A549 (cell line): Measurements from ENCODE around the gene CHADL. TPM values are rescaled to one million over a fixed set of nuclear protein-coding genes. Genes with fewer than 3 reads are reported as not detected.

Experiments
- ATAC-seq, 2 experiments: fragments of 200-7000 bp in 1 of 2; fragments of >200 bp in 1 of 2; cut with Nextera tagmentation in 1 of 2; cut with Tn5 transposase in 1 of 2; 3 replicates each; pipeline versions ENCODE4 v1.8.0 to v1.9.1; 2018 to 2020; ENCODE audit warnings: mild to moderate bottlenecking in 1 of 2, moderate library complexity in 1 of 2
- CTCF ChIA-PET: fragments of 300-600 bp; sonication (Branson Sonifier 250); formaldehyde crosslinking; extraction: SDS; loops from one replicate; lab custom pipeline; 2021; ENCODE audit warnings: antibody characterized with exemption, inconsistent platforms; lab: Yijun Ruan, JAX
- POLR2A ChIA-PET: fragments of 350-600 bp; formaldehyde crosslinking; extraction: SDS; loops from one replicate; lab custom pipeline; 2021; ENCODE audit warnings: antibody characterized with exemption, inconsistent platforms; lab: Yijun Ruan, JAX
- DNase-seq, 2 experiments: peaks; one replicate each; pipeline versions ENCODE4 v3.0.0 to v3.0.0-alpha.2; 2011 to 2016; ENCODE audit warnings: low read depth in 1 of 2, low spot score in 1 of 2
- FAIRE-seq: peaks from 2 replicates; lab custom pipeline; 2011; peaks lifted over from hg19 to GRCh38; lab: Jason Lieb, UNC
- H3K27ac ChIP-seq, 2 experiments: fragments of >200 bp; sonication (Bioruptor Twin); formaldehyde crosslinking; 3 replicates each; pipeline ENCODE4 v1.5.1; 2016 to 2017
- H3K4me1 ChIP-seq: fragments of >200 bp; sonication (Bioruptor Twin); formaldehyde crosslinking; 3 replicates; pipeline ENCODE4 v1.6.1; 2016
- H3K4me2 ChIP-seq: fragments of >200 bp; sonication (Bioruptor Twin); formaldehyde crosslinking; 3 replicates; pipeline ENCODE4 v1.6.1; 2016
- H3K4me3 ChIP-seq: fragments of >200 bp; sonication (Bioruptor Twin); formaldehyde crosslinking; 3 replicates; pipeline ENCODE4 v1.5.1; 2016
- H3K9me3 ChIP-seq: fragments of >200 bp; sonication (Bioruptor Twin); formaldehyde crosslinking; 3 replicates; pipeline ENCODE4 v1.6.1; 2016
- BHLHE40 ChIP-seq: IDR thresholded peaks from 2 replicates; pipeline ENCODE4 v1.6.1; 2012; ENCODE audit warnings: low read depth, low read length, inconsistent platforms
- CBX2 ChIP-seq: fragments of 200-600 bp; sonication (generic); IDR thresholded peaks from 2 replicates; pipeline ENCODE4 v1.6.1; 2016; ENCODE audit warnings: low read depth, mild to moderate bottlenecking, borderline replicate concordance
- CEBPB ChIP-seq, 2 experiments: fragments of >200 bp in 1 of 2; sonication (Bioruptor Twin) in 1 of 2; formaldehyde crosslinking in 1 of 2; IDR thresholded peaks; 2 replicates each; pipeline ENCODE4 v1.6.1; 2012 to 2016
- CHD2 ChIP-seq: fragments of 150-350 bp; IDR thresholded peaks from 2 replicates; pipeline ENCODE4 v1.6.1; 2014; ENCODE audit warnings: low read length; ENCODE audit not compliant: partially characterized antibody
- EHF ChIP-seq: fragments of 250-450 bp; sonication (Bioruptor Pico); IDR thresholded peaks from 2 replicates; pipeline ENCODE4 v1.5.0; 2020; ENCODE audit warnings: mild to moderate bottlenecking
- EHMT2 ChIP-seq: fragments of 200-600 bp; sonication (generic); IDR thresholded peaks from 2 replicates; pipeline ENCODE4 v1.6.1; 2016; ENCODE audit warnings: antibody characterized with exemption, low read depth, mild to moderate bottlenecking, moderate library complexity
- EP300 ChIP-seq, 2 experiments: fragments of >200 bp; sonication (Bioruptor Twin); formaldehyde crosslinking; IDR thresholded peaks; 2 replicates in 1 of 2; 3 replicates in 1 of 2; pipeline ENCODE4 v1.6.1; 2016 to 2017
- ESRRA ChIP-seq: fragments of 150-350 bp; IDR thresholded peaks from 2 replicates; pipeline ENCODE4 v1.6.1; 2014; ENCODE audit warnings: mild to moderate bottlenecking, low read length, borderline replicate concordance
- FOSL2 ChIP-seq, 2 experiments: fragments of 450-650 bp in 1 of 2; fragments of >200 bp in 1 of 2; sonication (Bioruptor Twin) in 1 of 2; formaldehyde crosslinking; IDR thresholded peaks; 2 replicates each; pipeline versions ENCODE4 v1.5.0 to v1.6.1; 2016 to 2020; ENCODE audit warnings: mild to moderate bottlenecking in 1 of 2, moderate library complexity in 1 of 2
- GATA3 ChIP-seq: IDR thresholded peaks from 2 replicates; pipeline ENCODE4 v1.6.1; 2012; ENCODE audit warnings: borderline replicate concordance
- HDAC2 ChIP-seq: fragments of 200-600 bp; sonication (generic); IDR thresholded peaks from 2 replicates; pipeline ENCODE4 v1.6.1; 2016
- HEYL ChIP-seq: fragments of 250-450 bp; sonication (Bioruptor Pico); IDR thresholded peaks from 2 replicates; pipeline ENCODE4 v1.8.0; 2021; ENCODE audit warnings: mild to moderate bottlenecking, moderate library complexity
- HOXA7 ChIP-seq: fragments of 250-450 bp; sonication (Bioruptor Pico); IDR thresholded peaks from 2 replicates; pipeline ENCODE4 v1.5.0; 2020; ENCODE audit warnings: mild to moderate bottlenecking, moderate library complexity
- HOXB13 ChIP-seq: fragments of 250-450 bp; sonication (Bioruptor Pico); IDR thresholded peaks from 2 replicates; pipeline ENCODE4 v1.5.0; 2020; ENCODE audit warnings: low read depth, mild to moderate bottlenecking, moderate library complexity
- HOXB5 ChIP-seq: fragments of 250-450 bp; sonication (Bioruptor Pico); IDR thresholded peaks from 2 replicates; pipeline ENCODE4 v1.5.0; 2020; ENCODE audit warnings: mild to moderate bottlenecking, moderate library complexity
- JUN ChIP-seq, 2 experiments: fragments of >200 bp; sonication (Bioruptor Twin); formaldehyde crosslinking; IDR thresholded peaks; 2 replicates in 1 of 2; 3 replicates in 1 of 2; pipeline ENCODE4 v1.6.1; 2016 to 2017
- JUNB ChIP-seq: fragments of >200 bp; sonication (Bioruptor Twin); formaldehyde crosslinking; IDR thresholded peaks from 2 replicates; pipeline ENCODE4 v1.6.1; 2016
- KDM5A ChIP-seq: fragments of 200-600 bp; sonication (generic); IDR thresholded peaks from 2 replicates; pipeline ENCODE4 v1.6.1; 2016; ENCODE audit warnings: antibody characterized with exemption, mild to moderate bottlenecking
- MAFK ChIP-seq: fragments of 450-650 bp; IDR thresholded peaks from 2 replicates; pipeline ENCODE4 v1.6.1; 2014; ENCODE audit not compliant: partially characterized antibody
- MAZ ChIP-seq: fragments of 150-350 bp; IDR thresholded peaks from 2 replicates; pipeline ENCODE4 v1.6.1; 2014; ENCODE audit warnings: antibody characterized with exemption, low read depth, low read length, borderline replicate concordance
- MYC ChIP-seq: IDR thresholded peaks from 2 replicates; pipeline ENCODE4 v1.6.1; 2012; ENCODE audit warnings: mild to moderate bottlenecking, inconsistent platforms, low read length, improper control_type of control experiment, borderline replicate concordance
- NPAS2 ChIP-seq: fragments of 250-450 bp; sonication (Bioruptor Pico); IDR thresholded peaks from 2 replicates; pipeline ENCODE4 v1.8.0; 2022; ENCODE audit warnings: mild to moderate bottlenecking, moderate library complexity, borderline replicate concordance
- POLR2A ChIP-seq: IDR thresholded peaks from 2 replicates; pipeline ENCODE4 v1.6.1; 2012; ENCODE audit warnings: mild to moderate bottlenecking, low read length
- POLR2AphosphoS2 ChIP-seq: conservative IDR thresholded peaks from 2 replicates; pipeline ENCODE4 v1.6.1; 2012; ENCODE audit warnings: low read length, improper control_type of control experiment, inconsistent platforms
- SMC3 ChIP-seq: fragments of >200 bp; sonication (Bioruptor Twin); formaldehyde crosslinking; IDR thresholded peaks from 3 replicates; pipeline ENCODE4 v1.6.1; 2018; ENCODE audit warnings: inconsistent platforms
- SREBF2 ChIP-seq: fragments of 450-650 bp; IDR thresholded peaks from 2 replicates; pipeline ENCODE4 v1.6.1; 2014; ENCODE audit warnings: mild to moderate bottlenecking, moderate library complexity
- ZNF302 ChIP-seq: fragments of 250-450 bp; sonication (Bioruptor Pico); IDR thresholded peaks from 2 replicates; pipeline ENCODE4 v1.9.0; 2021; ENCODE audit warnings: inconsistent platforms, mild to moderate bottlenecking, moderate library complexity
- ZSCAN20 ChIP-seq: fragments of 250-450 bp; sonication (Bioruptor Pico); IDR thresholded peaks from 2 replicates; pipeline ENCODE4 v1.8.0; 2022; ENCODE audit warnings: mild to moderate bottlenecking, moderate library complexity
- WGBS: methylation state at CpG from one replicate; pipeline ENCODE4 v1.1.6; 2017; ENCODE audit errors: missing lambda C conversion rate; 5-methylcytosine and 5-hydroxymethylcytosine counted together
- polyA plus RNA-seq, 4 experiments: library from polyadenylated mRNA; depleted of rRNA in 3 of 4; stranded (reverse); fragments of >200 nt; fragmentation: RNase III in 1 of 4; extraction: RNeasy Plus Mini Kit Qiagen cat#74134 plus additional on column Dnase treatment in 1 of 4; gene quantifications; 2 replicates in 3 of 4; 3 replicates in 1 of 4; pipeline ENCODE4 v1.2.3, GENCODE V29; 2011 to 2017
- TF ChIP-seq, protein P1 (sequence below): fragments of >200 bp; sonication (Bioruptor Twin); formaldehyde crosslinking; IDR thresholded peaks from 3 replicates; pipeline ENCODE4 v1.6.1; 2016
- TF ChIP-seq, protein P2 (sequence below): fragments of 200-600 bp; sonication (generic); IDR thresholded peaks from 2 replicates; pipeline ENCODE4 v1.6.1; 2016; ENCODE audit warnings: antibody characterized with exemption, mild to moderate bottlenecking, moderate library complexity
- TF ChIP-seq, protein P3 (sequence below): IDR thresholded peaks from 2 replicates; pipeline ENCODE4 v1.6.1; 2012
- TF ChIP-seq, protein P4 (sequence below): IDR thresholded peaks from 2 replicates; pipeline ENCODE4 v1.6.1; 2012; ENCODE audit warnings: low read depth, borderline replicate concordance
- TF ChIP-seq, protein P5 (sequence below): fragments of 450-650 bp; IDR thresholded peaks from 2 replicates; pipeline ENCODE4 v1.6.1; 2014; ENCODE audit warnings: antibody characterized with exemption

Gene CHADL
- polyA plus RNA-seq, 2 of the 4 experiments (the other 2 are of a cell fraction) = not detected

DNA sequence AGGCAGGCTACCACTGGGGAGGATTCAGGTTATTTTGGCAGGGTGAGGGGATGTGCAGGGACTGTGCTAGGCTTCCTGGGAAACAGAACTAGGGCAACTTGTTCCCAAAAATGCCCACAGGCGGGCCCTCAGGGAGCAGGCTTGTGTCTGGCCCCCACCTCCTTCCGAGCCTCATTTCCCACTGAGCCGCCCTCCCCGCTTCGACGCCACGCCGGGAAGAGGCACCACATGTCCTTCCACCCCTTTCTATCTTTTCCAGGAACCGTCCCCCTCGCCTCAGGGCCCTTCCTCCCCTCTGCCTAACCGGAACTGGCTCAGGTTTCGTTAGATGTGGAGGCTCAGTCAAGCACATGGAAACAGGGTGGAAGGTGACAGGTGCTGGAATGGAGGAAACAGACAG lies 9.4 kb upstream of the CHADL start:
- TF ChIP-seq, protein P1, sequence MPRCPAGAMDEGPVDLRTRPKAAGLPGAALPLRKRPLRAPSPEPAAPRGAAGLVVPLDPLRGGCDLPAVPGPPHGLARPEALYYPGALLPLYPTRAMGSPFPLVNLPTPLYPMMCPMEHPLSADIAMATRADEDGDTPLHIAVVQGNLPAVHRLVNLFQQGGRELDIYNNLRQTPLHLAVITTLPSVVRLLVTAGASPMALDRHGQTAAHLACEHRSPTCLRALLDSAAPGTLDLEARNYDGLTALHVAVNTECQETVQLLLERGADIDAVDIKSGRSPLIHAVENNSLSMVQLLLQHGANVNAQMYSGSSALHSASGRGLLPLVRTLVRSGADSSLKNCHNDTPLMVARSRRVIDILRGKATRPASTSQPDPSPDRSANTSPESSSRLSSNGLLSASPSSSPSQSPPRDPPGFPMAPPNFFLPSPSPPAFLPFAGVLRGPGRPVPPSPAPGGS = no peak
- TF ChIP-seq HOXA7 (CRISPR knock-in tag) (no peak), FOSL2 (IDR thresholded peaks at IDR 0.05) (no peak), FOSL2 (CRISPR knock-in tag; IDR thresholded peaks at IDR 0.05) (no peak), JUN (IDR thresholded peaks at IDR 0.05) (no peak), HOXB13 (CRISPR knock-in tag) (no peak), JUNB (no peak), HDAC2 (no peak), EP300 (IDR thresholded peaks at IDR 0.05) (no peak), POLR2AphosphoS2 (no peak), GATA3 (no peak), BHLHE40 (no peak), POLR2A (no peak), KDM5A (no peak), NPAS2 (CRISPR knock-in tag) (no peak), HOXB5 (no peak)
- TF ChIP-seq, protein P2, sequence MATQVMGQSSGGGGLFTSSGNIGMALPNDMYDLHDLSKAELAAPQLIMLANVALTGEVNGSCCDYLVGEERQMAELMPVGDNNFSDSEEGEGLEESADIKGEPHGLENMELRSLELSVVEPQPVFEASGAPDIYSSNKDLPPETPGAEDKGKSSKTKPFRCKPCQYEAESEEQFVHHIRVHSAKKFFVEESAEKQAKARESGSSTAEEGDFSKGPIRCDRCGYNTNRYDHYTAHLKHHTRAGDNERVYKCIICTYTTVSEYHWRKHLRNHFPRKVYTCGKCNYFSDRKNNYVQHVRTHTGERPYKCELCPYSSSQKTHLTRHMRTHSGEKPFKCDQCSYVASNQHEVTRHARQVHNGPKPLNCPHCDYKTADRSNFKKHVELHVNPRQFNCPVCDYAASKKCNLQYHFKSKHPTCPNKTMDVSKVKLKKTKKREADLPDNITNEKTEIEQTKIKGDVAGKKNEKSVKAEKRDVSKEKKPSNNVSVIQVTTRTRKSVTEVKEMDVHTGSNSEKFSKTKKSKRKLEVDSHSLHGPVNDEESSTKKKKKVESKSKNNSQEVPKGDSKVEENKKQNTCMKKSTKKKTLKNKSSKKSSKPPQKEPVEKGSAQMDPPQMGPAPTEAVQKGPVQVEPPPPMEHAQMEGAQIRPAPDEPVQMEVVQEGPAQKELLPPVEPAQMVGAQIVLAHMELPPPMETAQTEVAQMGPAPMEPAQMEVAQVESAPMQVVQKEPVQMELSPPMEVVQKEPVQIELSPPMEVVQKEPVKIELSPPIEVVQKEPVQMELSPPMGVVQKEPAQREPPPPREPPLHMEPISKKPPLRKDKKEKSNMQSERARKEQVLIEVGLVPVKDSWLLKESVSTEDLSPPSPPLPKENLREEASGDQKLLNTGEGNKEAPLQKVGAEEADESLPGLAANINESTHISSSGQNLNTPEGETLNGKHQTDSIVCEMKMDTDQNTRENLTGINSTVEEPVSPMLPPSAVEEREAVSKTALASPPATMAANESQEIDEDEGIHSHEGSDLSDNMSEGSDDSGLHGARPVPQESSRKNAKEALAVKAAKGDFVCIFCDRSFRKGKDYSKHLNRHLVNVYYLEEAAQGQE = no peak
- TF ChIP-seq, protein P3, sequence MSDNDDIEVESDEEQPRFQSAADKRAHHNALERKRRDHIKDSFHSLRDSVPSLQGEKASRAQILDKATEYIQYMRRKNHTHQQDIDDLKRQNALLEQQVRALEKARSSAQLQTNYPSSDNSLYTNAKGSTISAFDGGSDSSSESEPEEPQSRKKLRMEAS = no peak
- TF ChIP-seq, protein P4, sequence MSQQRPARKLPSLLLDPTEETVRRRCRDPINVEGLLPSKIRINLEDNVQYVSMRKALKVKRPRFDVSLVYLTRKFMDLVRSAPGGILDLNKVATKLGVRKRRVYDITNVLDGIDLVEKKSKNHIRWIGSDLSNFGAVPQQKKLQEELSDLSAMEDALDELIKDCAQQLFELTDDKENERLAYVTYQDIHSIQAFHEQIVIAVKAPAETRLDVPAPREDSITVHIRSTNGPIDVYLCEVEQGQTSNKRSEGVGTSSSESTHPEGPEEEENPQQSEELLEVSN = no peak
- TF ChIP-seq, all 56 proteins: peak for 0
- DNase-seq (no peak), ATAC-seq (no peak), FAIRE-seq (no peak)
- Histone ChIP-seq H3K27ac (no peak overlapping the region), H3K4me2 (no peak overlapping the region), H3K4me3 (no peak overlapping the region), H3K9me3 (no peaks in the 10 kb centered on the region), H3K4me1 (no peaks in the 10 kb centered on the region)
- ChIA-PET CTCF (no interaction called here), POLR2A (no interaction called here)
- 97% methylated on average over 12 of the region's 12 CpGs for WGBS

DNA sequence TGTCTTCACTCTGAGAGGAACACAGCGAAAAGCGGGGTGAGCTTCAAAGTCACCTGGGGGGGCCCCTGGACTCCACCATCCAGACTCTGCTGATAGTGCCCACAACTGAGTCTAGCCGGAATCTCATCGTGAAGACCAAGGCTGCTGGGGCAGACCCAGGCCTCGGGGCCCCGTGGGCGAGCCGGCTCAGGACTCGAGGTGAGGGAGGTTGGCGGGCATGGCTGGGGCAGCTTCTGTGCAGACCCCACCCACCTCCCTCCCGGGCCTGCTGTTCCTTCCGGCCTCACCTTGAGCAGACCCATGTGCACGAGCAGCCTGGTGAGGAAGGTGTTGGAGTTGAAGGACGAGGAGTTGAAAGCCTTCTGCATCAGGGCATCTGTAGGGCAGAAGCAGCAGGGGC lies 8.7 kb upstream of the CHADL start:
- ChIA-PET POLR2A (no interaction called here), CTCF (no interaction called here)
- Histone ChIP-seq H3K27ac (no peak overlapping the region), H3K9me3 (no peaks in the 10 kb centered on the region), H3K4me2 (no peak overlapping the region), H3K4me3 (no peak overlapping the region), H3K4me1 (no peaks in the 10 kb centered on the region)
- TF ChIP-seq HEYL (CRISPR knock-in tag) = no peak
- no peak for TF ChIP-seq CEBPB (IDR thresholded peaks at IDR 0.05)
- no peak for TF ChIP-seq MAZ
- no peak for TF ChIP-seq CBX2
- no peak for TF ChIP-seq SMC3
- TF ChIP-seq MAFK = no peak
- TF ChIP-seq, protein P5, sequence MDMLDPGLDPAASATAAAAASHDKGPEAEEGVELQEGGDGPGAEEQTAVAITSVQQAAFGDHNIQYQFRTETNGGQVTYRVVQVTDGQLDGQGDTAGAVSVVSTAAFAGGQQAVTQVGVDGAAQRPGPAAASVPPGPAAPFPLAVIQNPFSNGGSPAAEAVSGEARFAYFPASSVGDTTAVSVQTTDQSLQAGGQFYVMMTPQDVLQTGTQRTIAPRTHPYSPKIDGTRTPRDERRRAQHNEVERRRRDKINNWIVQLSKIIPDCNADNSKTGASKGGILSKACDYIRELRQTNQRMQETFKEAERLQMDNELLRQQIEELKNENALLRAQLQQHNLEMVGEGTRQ = no peak
- TF ChIP-seq SREBF2 = no peak
- no peak for TF ChIP-seq EHMT2
- no peak for TF ChIP-seq POLR2A
- no peak for TF ChIP-seq CHD2
- no peak for TF ChIP-seq EHF (CRISPR knock-in tag)
- no peak for TF ChIP-seq ZSCAN20 (CRISPR knock-in tag)
- no peak for TF ChIP-seq ZNF302 (CRISPR knock-in tag)
- TF ChIP-seq ESRRA = no peak
- no peak for TF ChIP-seq MYC
- TF ChIP-seq KDM5A = no peak
- FAIRE-seq (no peak), DNase-seq (no peak), ATAC-seq (no peak)
- WGBS = 84% methylated on average over 6 of the region's 14 CpGs
